Right forelimb (tissue), 1 donor: Measurements from ENCODE around the gene WIZ.
A peak's percentile ranks its signal among the peaks of the same experiment; 100 is the strongest.
"Not testable (repeated sequence)": the region's sequence is repeated elsewhere in the genome, so short reads cannot be mapped to it uniquely, and the experiment has no call there.

Experiments used
- DNase-seq: peaks from one replicate; pipeline ENCODE4 v3.0.0-alpha.2; 2018

Gene WIZ

GRCh38 chr19:15403151-15403531, 46.6 kb downstream of the WIZ start:
- DNase-seq, result no peak

- DNase-seq, result no peak
Measured at GRCh38 chr19:15402411-15403150, 47.2 kb downstream of the WIZ start.

GRCh38 chr19:15401397-15401710, 48.4 kb downstream of the WIZ start:
- DNase-seq, result no peak

- DNase-seq, result no peak
Measured at GRCh38 chr19:15400521-15401396, 49.0 kb downstream of the WIZ start.

GRCh38 chr19:15399635-15400034, 50.1 kb downstream of the WIZ start:
- DNase-seq, result no peak

GRCh38 chr19:15399234-15399515, 50.6 kb downstream of the WIZ start:
- no peak for DNase-seq

- DNase-seq, result no peak
Measured at GRCh38 chr19:15398501-15399233, 51.1 kb downstream of the WIZ start.

GRCh38 chr19:15397782-15398181, 52.0 kb downstream of the WIZ start:
- no peak for DNase-seq

- no peak for DNase-seq
Measured at GRCh38 chr19:15397236-15397635, 52.5 kb downstream of the WIZ start.

- DNase-seq, result no peak
Measured at GRCh38 chr19:15396436-15396835, 53.3 kb downstream of the WIZ start.

GRCh38 chr19:15395251-15395650, 54.5 kb downstream of the WIZ start:
- not testable (repeated sequence) for DNase-seq

GRCh38 chr19:15394426-15394825, 55.3 kb downstream of the WIZ start:
- DNase-seq, result no peak

GRCh38 chr19:15393963-15394362, 55.8 kb downstream of the WIZ start:
- DNase-seq, result no peak

GRCh38 chr19:15390814-15391213, 58.9 kb downstream of the WIZ start:
- no peak for DNase-seq

- no peak for DNase-seq
Measured at GRCh38 chr19:15381864-15382263, 67.9 kb downstream of the WIZ start.

- no peak for DNase-seq
Measured at GRCh38 chr19:15381429-15381828, 68.3 kb downstream of the WIZ start.

GRCh38 chr19:15379999-15380647, 69.6 kb downstream of the WIZ start:
- DNase-seq, result no peak

GRCh38 chr19:15379083-15379998, 70.4 kb downstream of the WIZ start, which contains the start of gene AKAP8:
TSS of gene AKAP8 (minus strand) at chr19:15379787. CDS start at chr19:15379731, 56 bp downstream.
- peak; percentile 99 for DNase-seq

GRCh38 chr19:15378534-15379082, 71.1 kb downstream of the WIZ start:
- peak; percentile 57 for DNase-seq

GRCh38 chr19:15374796-15375440, 74.8 kb downstream of the WIZ start:
- DNase-seq, result no peak

- DNase-seq, result no peak
Measured at GRCh38 chr19:15374105-15374651, 75.6 kb downstream of the WIZ start.
